Measurements from ENCODE around the gene EIF3A.
"Not testable (repeated sequence)": the region's sequence is repeated elsewhere in the genome, so short reads cannot be mapped to it uniquely, and the experiment has no call there.

Gene EIF3A

DNA sequence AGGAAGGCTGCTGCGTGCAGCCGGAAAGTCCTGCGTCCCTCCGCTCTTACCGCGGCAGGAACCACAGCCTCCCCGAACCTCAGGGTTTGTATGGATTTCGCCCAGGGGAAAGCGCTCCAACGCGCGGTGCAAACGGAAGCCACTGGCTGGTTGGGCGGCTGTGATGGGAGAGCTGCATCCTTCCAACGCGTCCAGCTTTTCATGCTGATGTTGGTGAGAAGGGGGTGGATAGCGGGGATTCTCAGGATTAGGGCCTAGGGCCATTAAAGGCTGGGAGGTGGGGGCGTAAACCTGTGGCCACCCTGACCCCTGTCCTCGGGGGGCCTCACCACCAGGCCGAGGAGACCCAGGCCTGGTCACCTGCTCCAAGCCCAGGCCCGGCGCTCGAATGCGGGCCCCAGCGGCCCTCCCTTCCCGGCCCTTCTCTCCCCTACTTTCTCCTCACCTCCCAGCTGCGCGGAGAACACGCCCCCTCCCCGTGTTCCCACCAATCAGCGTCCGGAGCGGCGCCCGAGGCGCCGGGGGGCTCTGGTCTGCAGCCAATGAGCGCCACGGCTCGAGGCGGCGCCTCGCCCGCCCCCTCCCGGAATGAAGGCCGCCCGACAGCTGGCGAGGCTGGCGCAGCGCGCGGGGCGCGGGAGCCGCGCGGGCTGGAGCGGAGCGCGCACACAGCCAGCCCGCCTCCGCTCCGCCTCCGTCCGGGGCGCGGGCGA, 51.6 kb downstream of the EIF3A start:
- H3K4me3 ChIP-seq (ENCODE audit: low read depth, low read length): peak overlapping the region; percentile 33
- DNase-seq (ENCODE audit: low read depth): no peak

DNA sequence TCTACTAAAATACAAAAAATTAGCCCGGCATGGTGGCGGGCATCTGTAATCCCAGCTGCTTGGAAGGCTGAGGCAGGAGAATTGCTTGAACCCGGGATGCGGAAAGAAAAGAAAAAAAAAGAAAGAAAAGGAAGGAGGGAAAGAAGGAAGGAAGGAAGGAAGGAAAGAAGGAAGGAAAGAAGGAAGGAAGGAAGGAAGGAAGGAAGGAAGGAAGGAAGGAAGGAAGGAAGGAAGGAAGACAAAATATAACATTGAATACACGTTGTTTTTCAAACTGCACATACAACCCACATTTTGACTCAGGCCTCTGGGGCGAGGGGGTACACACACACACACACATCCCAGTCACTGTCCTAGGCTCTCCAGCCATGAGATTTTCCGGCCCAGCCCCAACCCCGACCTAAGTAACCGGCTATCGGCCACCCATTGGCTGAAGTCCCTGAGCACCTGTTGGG, 52.1 kb downstream of the EIF3A start:
- not testable (repeated sequence) for DNase-seq (ENCODE audit: low read depth); H3K4me3 ChIP-seq (ENCODE audit: low read depth, low read length)

More for the DNA sequence above, 51.6 kb downstream of the EIF3A start:
- TF ChIP-seq, protein P1, sequence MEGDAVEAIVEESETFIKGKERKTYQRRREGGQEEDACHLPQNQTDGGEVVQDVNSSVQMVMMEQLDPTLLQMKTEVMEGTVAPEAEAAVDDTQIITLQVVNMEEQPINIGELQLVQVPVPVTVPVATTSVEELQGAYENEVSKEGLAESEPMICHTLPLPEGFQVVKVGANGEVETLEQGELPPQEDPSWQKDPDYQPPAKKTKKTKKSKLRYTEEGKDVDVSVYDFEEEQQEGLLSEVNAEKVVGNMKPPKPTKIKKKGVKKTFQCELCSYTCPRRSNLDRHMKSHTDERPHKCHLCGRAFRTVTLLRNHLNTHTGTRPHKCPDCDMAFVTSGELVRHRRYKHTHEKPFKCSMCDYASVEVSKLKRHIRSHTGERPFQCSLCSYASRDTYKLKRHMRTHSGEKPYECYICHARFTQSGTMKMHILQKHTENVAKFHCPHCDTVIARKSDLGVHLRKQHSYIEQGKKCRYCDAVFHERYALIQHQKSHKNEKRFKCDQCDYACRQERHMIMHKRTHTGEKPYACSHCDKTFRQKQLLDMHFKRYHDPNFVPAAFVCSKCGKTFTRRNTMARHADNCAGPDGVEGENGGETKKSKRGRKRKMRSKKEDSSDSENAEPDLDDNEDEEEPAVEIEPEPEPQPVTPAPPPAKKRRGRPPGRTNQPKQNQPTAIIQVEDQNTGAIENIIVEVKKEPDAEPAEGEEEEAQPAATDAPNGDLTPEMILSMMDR (IDR thresholded peaks at IDR 0.05; ENCODE audit: control insufficient read depth, extremely low read depth, insufficient read depth): 0 out of 2 replicates have a peak, but pooled peaks have one; percentile 8

DNA sequence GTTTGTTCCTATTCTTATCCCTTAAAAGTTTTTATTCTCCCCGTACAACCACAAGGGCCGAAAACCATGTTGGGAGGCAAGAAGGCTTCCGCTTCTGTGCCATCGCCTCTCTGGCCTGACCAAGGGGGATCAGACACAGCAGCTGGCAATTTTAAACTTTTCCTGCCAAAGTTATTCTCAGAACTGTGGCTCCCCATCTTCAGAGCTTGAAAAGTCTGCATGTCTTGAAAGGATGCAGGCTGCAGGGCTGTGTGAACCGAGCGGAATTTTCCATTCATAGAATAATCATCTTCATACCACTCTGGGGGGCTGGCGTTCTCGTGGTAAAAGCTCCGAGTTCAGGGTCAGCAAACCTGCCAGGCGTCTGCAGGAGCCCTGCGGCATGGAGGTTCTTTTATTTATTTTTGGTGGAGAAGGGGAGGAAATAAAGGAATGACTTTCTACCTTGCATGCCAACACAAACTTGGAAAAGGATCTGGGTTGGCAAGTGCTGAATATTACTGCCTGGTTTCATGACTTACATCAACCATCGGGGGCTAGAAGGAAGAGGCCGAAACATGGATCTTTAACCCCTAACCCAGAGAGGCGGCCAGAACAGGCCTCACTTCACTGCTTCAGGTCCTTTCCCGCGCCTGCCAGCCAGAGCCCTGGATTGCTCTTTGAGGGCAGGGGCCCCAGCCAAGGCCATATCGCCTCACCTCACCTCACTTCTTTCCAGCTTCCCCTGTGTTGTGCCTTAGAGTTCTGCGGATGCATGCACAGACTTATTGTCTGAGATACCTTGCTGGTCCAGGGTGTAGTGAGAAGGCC, 54.1 kb downstream of the EIF3A start:
- H3K4me3 ChIP-seq (ENCODE audit: low read depth, low read length): no peak overlapping the region
- DNase-seq (ENCODE audit: low read depth): peak; percentile 27
- TF ChIP-seq, protein P1 (IDR thresholded peaks at IDR 0.05; ENCODE audit: control insufficient read depth, extremely low read depth, insufficient read depth): no peak

DNA sequence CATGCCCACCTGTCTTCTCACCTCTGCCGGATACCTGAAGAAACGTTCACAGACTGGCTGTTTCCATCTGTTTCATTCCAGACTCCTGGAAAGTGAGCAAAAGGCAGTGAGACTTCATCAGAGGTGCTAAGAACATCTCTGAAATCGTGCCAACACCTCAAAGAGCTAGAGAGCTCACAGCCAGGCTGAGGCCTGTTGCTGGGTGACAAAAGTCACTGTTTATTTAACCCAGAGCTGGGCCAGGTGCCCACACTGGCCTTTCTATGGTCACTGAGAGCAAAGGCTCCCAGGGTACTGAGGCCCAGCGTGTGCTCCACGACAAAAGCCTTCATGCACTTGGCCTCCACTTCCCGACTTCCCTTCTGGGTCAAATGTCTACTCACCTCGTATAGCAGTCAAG, 54.8 kb downstream of the EIF3A start:
- H3K4me3 ChIP-seq (ENCODE audit: low read depth, low read length): no peak overlapping the region
- TF ChIP-seq, protein P1 (IDR thresholded peaks at IDR 0.05; ENCODE audit: control insufficient read depth, extremely low read depth, insufficient read depth): no peak
- peak; percentile 77 for DNase-seq (ENCODE audit: low read depth)

DNA sequence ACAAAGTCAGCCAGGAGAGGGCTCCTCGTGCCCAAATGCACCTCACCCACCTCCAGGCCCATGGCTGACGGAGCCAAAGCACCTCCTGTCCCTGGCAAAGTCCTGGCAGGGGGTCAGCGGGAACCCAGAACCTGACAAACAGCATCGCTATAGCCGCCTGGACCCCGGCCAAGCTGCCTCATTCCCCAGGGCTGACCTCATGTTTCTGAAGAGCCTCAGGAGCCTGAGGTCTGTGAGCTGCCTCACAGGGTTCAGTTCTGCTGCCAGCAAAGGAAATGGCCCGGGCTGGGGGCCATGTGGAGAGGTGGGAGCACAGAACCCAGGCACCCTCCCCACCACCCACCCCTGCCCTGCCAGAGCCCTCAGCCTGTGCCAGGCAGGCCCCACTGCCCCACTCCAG, 55.3 kb downstream of the EIF3A start:
- TF ChIP-seq, protein P1 (IDR thresholded peaks at IDR 0.05; ENCODE audit: control insufficient read depth, extremely low read depth, insufficient read depth): no peak
- H3K4me3 ChIP-seq (ENCODE audit: low read depth, low read length): no peak overlapping the region
- DNase-seq (ENCODE audit: low read depth): peak; percentile 81

DNA sequence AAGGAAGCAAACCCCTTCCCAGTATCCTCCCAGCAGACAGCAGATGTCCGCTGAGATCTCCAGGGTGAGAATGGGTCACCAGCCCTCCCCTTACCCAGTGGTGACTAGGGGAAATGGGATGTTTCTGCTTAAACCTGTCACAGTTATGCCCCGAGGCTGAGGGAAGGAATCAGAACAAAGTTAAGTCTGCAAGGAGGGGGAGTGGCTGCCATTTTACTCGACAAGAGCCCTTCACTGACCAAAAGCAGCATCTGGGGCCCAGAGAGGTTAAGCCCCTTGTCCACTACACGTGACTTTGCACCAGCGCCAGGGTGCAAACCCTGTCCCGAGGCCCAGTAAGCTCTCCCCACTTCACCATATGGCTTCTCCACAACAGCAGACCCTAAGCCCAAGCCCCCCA, 55.7 kb downstream of the EIF3A start:
- TF ChIP-seq, protein P1 (IDR thresholded peaks at IDR 0.05; ENCODE audit: control insufficient read depth, extremely low read depth, insufficient read depth): no peak
- DNase-seq (ENCODE audit: low read depth): no peak
- H3K4me3 ChIP-seq (ENCODE audit: low read depth, low read length): no peak overlapping the region

DNA sequence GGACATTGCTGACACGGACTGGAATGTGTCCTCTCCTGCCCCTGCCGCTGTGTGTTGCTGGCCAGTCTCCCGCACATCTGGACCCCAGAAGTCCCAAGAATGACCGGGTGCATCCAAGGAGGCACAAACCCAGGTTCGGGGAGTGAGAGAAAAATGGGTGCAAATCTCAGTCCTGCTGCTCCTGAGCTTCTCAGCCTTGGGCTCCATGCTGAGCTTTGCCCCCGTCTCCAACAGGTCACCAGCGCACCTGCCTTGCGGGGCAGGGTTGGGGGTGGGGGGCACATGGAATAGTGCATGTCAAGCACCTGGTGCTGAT, 57.1 kb downstream of the EIF3A start:
- H3K4me3 ChIP-seq (ENCODE audit: low read depth, low read length): no peak overlapping the region
- TF ChIP-seq, protein P1 (IDR thresholded peaks at IDR 0.05; ENCODE audit: control insufficient read depth, extremely low read depth, insufficient read depth): no peak
- no peak for DNase-seq (ENCODE audit: low read depth)

All from LNCaP clone FGC (cell line).